Jurkat, Clone E6-1 (cell line): ENCODE results near the gene RASD1.

ENCODE experiments used
- DNase-seq: peaks from one replicate; pipeline ENCODE4 v3.0.0-alpha.2; 2011; ENCODE audit warnings: low read depth, low spot score
- H3K4me3 ChIP-seq: 2 replicates; pipeline ENCODE4 v1.5.1; 2011; ENCODE audit warnings: mild to moderate bottlenecking, low read length, control low read depth, moderate library complexity

RASD1 gene

GRCh38 chr17:17528696-17529652 lies 32.8 kb upstream of the RASD1 start:
- no peak overlapping the region for H3K4me3 ChIP-seq
- DNase-seq, result no peak

DNA sequence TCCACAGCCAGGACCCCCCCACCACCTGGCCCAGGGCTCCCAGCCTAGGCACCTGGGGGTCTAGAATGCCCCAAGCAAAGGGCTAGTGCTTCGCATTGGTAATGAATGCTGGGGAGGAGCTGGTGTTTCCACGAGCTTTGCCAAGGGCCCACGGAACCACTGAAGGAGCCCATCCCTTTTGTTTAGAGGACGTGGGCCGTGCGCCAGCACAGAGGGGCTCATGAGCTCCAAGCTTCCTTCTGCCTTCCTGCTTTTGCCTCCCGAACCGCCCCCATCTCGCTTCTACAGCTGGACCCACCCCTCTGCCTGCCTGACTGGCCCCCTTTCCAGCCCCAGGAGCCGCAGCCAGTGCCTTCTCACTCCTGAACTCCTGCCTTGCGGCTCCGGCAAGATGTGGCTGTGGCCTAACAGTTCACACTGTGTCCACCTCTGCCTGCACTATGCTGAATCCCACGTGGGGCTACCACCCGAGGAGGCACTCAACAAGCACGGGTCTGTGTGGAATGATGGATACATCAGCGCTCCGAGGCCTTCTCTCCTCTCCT lies 31.8 kb upstream of the RASD1 start:
- no peak for DNase-seq
- H3K4me3 ChIP-seq, result no peak overlapping the region

DNA sequence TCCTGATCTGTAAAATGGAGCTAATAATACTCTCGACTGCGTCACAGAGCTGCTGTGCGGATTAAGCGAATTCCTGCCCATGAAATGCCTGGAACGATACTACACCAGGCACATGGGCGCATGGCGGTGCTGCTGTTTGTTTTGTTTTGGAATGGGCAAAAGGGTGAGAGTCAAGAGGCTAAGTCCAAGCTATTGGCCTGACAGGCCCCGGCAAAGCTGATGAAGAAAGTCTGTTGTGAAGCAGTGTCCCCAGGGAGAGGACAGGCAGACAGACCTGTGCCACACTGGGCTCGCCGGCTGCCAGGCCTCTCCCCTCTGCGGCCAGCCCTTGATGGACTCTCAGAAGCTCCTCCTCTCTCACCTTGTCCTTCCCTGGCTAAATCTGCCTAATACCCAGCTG lies 31.3 kb upstream of the RASD1 start:
- DNase-seq, result no peak

DNA sequence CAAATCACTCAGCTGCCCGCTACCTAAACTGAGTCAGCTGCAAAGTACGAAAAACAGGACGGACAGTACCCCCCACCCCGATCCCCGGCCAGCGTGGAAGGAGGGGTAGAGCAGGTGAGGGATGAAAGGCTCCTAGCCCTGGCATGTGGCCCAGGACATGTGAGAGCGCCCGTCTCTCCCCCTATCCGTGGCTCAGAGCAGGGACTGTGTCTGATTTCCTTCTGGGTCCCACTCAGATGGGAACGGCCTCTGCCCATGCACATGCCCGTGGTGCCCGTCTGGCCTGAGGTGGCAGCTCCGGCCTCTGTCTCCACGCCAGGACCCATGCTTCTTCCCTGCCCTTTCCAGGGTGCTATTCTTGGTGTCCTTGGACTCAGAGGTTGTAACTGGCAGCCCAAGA lies 30.2 kb upstream of the RASD1 start:
- DNase-seq, result no peak
- no peak overlapping the region for H3K4me3 ChIP-seq

More for the DNA sequence above, 31.3 kb upstream of the RASD1 start:
- H3K4me3 ChIP-seq, result no peak overlapping the region

DNA sequence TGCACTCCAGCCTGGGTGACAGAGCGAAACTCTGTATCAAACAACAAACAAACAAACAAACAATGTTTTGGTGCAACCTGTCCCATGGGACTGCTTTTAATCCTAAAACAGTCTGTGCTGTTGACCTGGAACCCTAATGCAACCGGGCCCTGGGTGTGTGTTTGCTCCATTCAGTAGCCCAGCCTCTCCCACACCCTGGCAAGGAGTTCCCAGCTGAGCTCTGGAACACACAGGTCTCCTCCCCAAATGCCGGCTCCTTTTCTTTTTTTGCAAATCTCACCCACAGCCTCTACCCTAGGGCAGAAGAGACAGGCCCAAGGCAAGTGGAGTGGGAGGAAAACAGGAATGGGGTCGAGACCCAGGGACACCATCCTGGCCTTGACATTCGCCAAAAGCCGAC lies 29.8 kb upstream of the RASD1 start:
- no peak for DNase-seq
- no peak overlapping the region for H3K4me3 ChIP-seq

DNA sequence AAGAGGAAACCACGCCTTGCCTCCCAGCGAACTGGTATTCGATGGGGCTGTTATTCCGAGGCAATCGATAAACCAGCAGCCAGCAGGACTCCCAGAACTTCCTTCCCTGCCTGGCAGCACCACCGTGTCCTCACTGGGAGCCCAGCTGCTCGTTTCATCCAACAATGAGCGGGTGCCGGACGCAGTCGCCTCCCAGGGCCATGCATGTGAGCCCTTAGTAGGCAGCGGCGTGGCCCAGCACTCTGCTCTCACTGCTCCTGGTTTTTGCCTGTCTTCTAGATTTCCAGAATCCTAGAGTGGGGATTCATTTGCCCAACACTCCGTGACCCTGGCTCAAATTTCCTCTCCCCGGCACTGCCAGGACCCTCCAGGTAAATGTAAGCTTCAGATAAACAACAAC lies 29.1 kb upstream of the RASD1 start:
- DNase-seq, result no peak
- no peak overlapping the region for H3K4me3 ChIP-seq

GRCh38 chr17:17523731-17524490 lies 27.7 kb upstream of the RASD1 start:
- no peak overlapping the region for H3K4me3 ChIP-seq
- DNase-seq, result no peak

GRCh38 chr17:17523001-17523730 lies 27.0 kb upstream of the RASD1 start:
- no peak for DNase-seq
- no peak overlapping the region for H3K4me3 ChIP-seq

GRCh38 chr17:17520599-17521232 lies 24.5 kb upstream of the RASD1 start:
- no peak for DNase-seq
- H3K4me3 ChIP-seq, result no peak overlapping the region

GRCh38 chr17:17519886-17520285 lies 23.7 kb upstream of the RASD1 start:
- no peak for DNase-seq
- no peak overlapping the region for H3K4me3 ChIP-seq

- no peak overlapping the region for H3K4me3 ChIP-seq
- DNase-seq, result no peak
Observed at GRCh38 chr17:17518951-17519350, 22.8 kb upstream of the RASD1 start.

- no peak overlapping the region for H3K4me3 ChIP-seq
- DNase-seq, result no peak
Observed at GRCh38 chr17:17518014-17518413, 21.8 kb upstream of the RASD1 start.

DNA sequence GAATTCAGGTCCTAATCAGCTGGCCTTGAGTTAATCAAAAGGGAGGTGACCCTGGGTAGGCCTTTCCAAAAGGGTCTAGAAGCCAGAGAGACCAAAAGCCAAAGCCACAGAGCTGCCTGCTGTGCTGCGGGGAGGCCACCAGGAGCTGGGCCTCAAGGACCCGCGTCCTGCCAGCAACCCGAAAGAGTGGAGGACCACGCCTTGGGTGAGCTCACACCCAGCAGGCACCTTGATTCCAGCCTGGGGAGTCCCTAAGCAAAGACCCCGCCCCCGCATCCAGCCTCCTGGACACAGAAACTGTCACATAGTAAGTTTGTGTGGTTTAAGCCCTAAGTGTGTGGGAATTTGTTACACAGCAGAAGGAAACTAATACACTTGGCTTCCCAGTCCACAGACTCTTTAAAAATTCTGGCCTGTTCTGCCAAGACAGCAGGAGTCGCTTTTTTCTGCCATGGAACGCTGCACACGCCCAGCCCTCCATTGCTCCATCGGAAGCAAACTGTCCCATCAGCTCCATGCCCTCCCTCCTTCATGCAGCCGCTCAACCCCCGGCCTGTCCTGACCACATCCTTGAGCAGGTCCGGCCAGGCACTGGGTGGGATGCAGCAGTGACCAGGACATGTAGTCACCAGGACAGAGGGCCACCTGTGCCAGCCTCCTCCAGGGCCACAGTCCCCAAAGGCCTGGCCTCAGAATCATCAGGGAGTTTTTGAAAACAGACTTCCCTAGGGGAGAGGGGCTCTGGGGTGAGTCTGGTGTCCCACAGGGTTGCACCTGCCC lies 20.9 kb upstream of the RASD1 start:
- DNase-seq, result no peak
- H3K4me3 ChIP-seq, result no peak overlapping the region

- H3K4me3 ChIP-seq, result no peak overlapping the region
- DNase-seq, result no peak
Observed at GRCh38 chr17:17515934-17516930, 20.0 kb upstream of the RASD1 start.

GRCh38 chr17:17514993-17515933 lies 19.1 kb upstream of the RASD1 start:
- no peak overlapping the region for H3K4me3 ChIP-seq
- DNase-seq, result no peak

GRCh38 chr17:17514361-17514992 lies 18.3 kb upstream of the RASD1 start:
- H3K4me3 ChIP-seq, result no peak overlapping the region
- DNase-seq, result no peak
